Bronchial epithelial cell (primary cell): ENCODE measurements around the gene TXNL1. TPM values are rescaled to one million over a fixed set of nuclear protein-coding genes. Genes with fewer than 3 reads are reported as not detected.
"Not testable (repeated sequence)": the region's sequence is repeated elsewhere in the genome, so short reads cannot be mapped to it uniquely, and the experiment has no call there.

Experiments
- DNase-seq: peaks from one replicate; pipeline ENCODE4 v3.0.0-alpha.2; 2010; ENCODE audit warnings: low read depth
- FAIRE-seq: peaks from 2 replicates; lab custom pipeline; 2011; peaks lifted over from hg19 to GRCh38; lab: Jason Lieb, UNC
- H3K27me3 ChIP-seq: 2 replicates; pipeline ENCODE4 v1.5.1; 2011; ENCODE audit warnings: low read length; ENCODE audit not compliant: control insufficient read depth, insufficient read depth
- H3K36me3 ChIP-seq: 2 replicates; pipeline ENCODE4 v1.5.1; 2011; ENCODE audit warnings: low read length; ENCODE audit not compliant: control insufficient read depth, insufficient read depth
- H3K4me3 ChIP-seq: 2 replicates; pipeline ENCODE4 v1.5.1; 2011; ENCODE audit warnings: mild to moderate bottlenecking, low read depth, low read length, control low read depth
- CTCF ChIP-seq: IDR thresholded peaks from 2 replicates; pipeline ENCODE4 v1.5.1; 2011; ENCODE audit warnings: mild to moderate bottlenecking, moderate library complexity, low read length, control low read depth, inconsistent platforms; ENCODE audit not compliant: insufficient read depth, severe bottlenecking
- total RNA-seq: library from RNA; depleted of rRNA; stranded (reverse); fragments of >200 nt; gene quantifications from 2 replicates; pipeline ENCODE4 v1.2.1, GENCODE V29; 2014

Gene TXNL1
- total RNA-seq, 1 donor from 2014 or later = 30.3 TPM

- Histone ChIP-seq H3K27me3 (no peaks in the 10 kb centered on the region), H3K4me3 (no peak overlapping the region), H3K36me3 (no peaks in the 10 kb centered on the region)
- peak; percentile 25 for TF ChIP-seq CTCF
- no peak for FAIRE-seq
- DNase-seq = peak; percentile 50
Measured at GRCh38 chr18:56575819-56576663, 62.4 kb downstream of the TXNL1 start.

DNA sequence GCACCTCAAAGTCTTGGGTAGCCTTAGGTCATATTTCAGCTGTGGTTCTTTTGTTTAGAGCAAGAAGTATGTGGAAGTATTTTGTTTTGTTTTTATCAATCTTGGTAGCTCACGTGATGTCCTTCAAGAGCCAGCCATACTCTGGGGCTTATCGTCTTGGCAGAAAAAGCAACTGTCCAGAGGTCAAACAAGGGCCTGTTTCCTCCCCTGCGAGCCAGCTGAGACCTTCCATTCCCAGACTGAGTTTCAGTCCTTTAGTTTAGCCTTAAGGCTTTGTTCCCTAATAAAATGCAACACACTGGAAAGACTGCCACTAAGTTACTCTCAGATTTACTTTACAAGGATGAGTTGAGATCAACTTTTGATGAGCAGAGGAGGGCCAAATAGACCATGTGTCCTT is 63.5 kb downstream of the TXNL1 start:
- H3K27me3 ChIP-seq = no peaks in the 10 kb centered on the region
- H3K36me3 ChIP-seq = no peaks in the 10 kb centered on the region
- no peak overlapping the region for H3K4me3 ChIP-seq
- no peak for TF ChIP-seq CTCF
- DNase-seq (no peak), FAIRE-seq (peak; percentile 36)

GRCh38 chr18:56572267-56572666 is 66.1 kb downstream of the TXNL1 start:
- FAIRE-seq, H3K4me3 ChIP-seq, H3K27me3 ChIP-seq, H3K36me3 ChIP-seq, DNase-seq: not testable (repeated sequence)

DNA sequence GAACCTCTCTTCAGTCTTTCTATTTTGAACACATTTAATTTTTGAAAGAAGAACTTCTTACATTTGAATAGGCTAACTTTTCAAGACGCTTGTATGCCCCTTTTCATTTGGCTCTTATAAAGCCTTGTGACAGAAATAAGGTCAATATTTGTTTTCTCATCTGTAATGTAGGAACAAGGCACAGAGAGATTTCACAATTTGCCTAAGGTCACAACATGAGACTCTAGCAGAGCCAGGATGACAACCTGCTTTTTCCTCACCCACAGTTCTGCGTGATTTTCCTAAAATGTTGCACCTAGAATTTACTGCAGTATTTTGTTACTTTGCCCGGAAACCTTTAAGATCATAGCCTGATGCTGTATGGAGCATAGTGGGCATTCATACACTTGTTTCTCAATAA is 67.4 kb downstream of the TXNL1 start:
- H3K36me3 ChIP-seq = no peaks in the 10 kb centered on the region
- H3K27me3 ChIP-seq = no peaks in the 10 kb centered on the region
- DNase-seq (no peak), FAIRE-seq (no peak)
- no peak for TF ChIP-seq CTCF
- no peak overlapping the region for H3K4me3 ChIP-seq

GRCh38 chr18:56569416-56569815 is 69.0 kb downstream of the TXNL1 start:
- FAIRE-seq (no peak), DNase-seq (no peak)
- H3K36me3 ChIP-seq = no peaks in the 10 kb centered on the region
- no peak for TF ChIP-seq CTCF
- no peaks in the 10 kb centered on the region for H3K27me3 ChIP-seq
- H3K4me3 ChIP-seq = no peak overlapping the region

- no peak for DNase-seq
- Histone ChIP-seq H3K36me3 (no peaks in the 10 kb centered on the region), H3K27me3 (no peaks in the 10 kb centered on the region), H3K4me3 (no peak overlapping the region)
- no peak for TF ChIP-seq CTCF
- no peak for FAIRE-seq
Measured at GRCh38 chr18:56568986-56569385, 69.4 kb downstream of the TXNL1 start.
